ENCODE data around the gene ADGRF5.

- no peak for TF ChIP-seq POLR2A (IDR thresholded peaks at IDR 0.05)
- TF ChIP-seq, protein P1, sequence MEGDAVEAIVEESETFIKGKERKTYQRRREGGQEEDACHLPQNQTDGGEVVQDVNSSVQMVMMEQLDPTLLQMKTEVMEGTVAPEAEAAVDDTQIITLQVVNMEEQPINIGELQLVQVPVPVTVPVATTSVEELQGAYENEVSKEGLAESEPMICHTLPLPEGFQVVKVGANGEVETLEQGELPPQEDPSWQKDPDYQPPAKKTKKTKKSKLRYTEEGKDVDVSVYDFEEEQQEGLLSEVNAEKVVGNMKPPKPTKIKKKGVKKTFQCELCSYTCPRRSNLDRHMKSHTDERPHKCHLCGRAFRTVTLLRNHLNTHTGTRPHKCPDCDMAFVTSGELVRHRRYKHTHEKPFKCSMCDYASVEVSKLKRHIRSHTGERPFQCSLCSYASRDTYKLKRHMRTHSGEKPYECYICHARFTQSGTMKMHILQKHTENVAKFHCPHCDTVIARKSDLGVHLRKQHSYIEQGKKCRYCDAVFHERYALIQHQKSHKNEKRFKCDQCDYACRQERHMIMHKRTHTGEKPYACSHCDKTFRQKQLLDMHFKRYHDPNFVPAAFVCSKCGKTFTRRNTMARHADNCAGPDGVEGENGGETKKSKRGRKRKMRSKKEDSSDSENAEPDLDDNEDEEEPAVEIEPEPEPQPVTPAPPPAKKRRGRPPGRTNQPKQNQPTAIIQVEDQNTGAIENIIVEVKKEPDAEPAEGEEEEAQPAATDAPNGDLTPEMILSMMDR (IDR thresholded peaks at IDR 0.05): no peak
These were observed 33.7 kb downstream of the ADGRF5 start for GRCh38 chr6:46888031-46888430.

All from Peyer's patch (tissue), 4 donors.